Lung (tissue), 12 donors: ENCODE data around the gene THUMPD2. TPM values are rescaled to one million over a fixed set of nuclear protein-coding genes. Genes with fewer than 3 reads are reported as not detected.

Experiments used
- ATAC-seq: fragments of 200-7000 bp; cut with Tn5 transposase; one replicate; pipeline ENCODE4 v1.9.1; 2020; ENCODE audit warnings: moderate number of reproducible peaks; ENCODE audit not compliant: insufficient read depth, low FRiP score
- DNase-seq, 3 donors: peaks; one replicate each; pipeline ENCODE4 v3.0.0-alpha.2; 2013 to 2017
- H3K27ac ChIP-seq, 2 donors: one replicate each; pipeline ENCODE4 v1.5.1; 2013; ENCODE audit warnings: mild to moderate bottlenecking in 2 of 2, moderate library complexity in 2 of 2, control low read depth in 1 of 2, inconsistent platforms in 1 of 2, low read depth in 1 of 2, low read length in 1 of 2
- H3K27me3 ChIP-seq, 3 donors: one replicate each; pipeline ENCODE4 v1.5.1; 2013; ENCODE audit warnings: low read length in 2 of 3; ENCODE audit not compliant: control insufficient read depth in 3 of 3, insufficient read depth in 3 of 3
- H3K36me3 ChIP-seq, 4 donors: one replicate each; pipeline ENCODE4 v1.5.1; 2013; ENCODE audit warnings: low read length in 4 of 4, mild to moderate bottlenecking in 1 of 4, moderate library complexity in 1 of 4; ENCODE audit not compliant: control insufficient read depth in 4 of 4, insufficient read depth in 4 of 4
- H3K4me1 ChIP-seq, 5 donors: one replicate each; pipeline ENCODE4 v1.5.1; 2013; ENCODE audit warnings: low read length in 5 of 5, mild to moderate bottlenecking in 2 of 5, moderate library complexity in 1 of 5; ENCODE audit not compliant: control insufficient read depth in 5 of 5, insufficient read depth in 5 of 5
- H3K4me3 ChIP-seq: one replicate; pipeline ENCODE4 v1.5.1; 2013; ENCODE audit warnings: mild to moderate bottlenecking, control low read depth, moderate library complexity
- H3K9ac ChIP-seq, 2 donors: one replicate each; pipeline ENCODE4 v1.5.1; 2013; ENCODE audit warnings: low read length in 2 of 2, control low read depth in 1 of 2; ENCODE audit not compliant: insufficient read depth in 1 of 2
- H3K9me3 ChIP-seq, 4 donors: one replicate each; pipeline ENCODE4 v1.5.1; 2013; ENCODE audit warnings: low read length in 3 of 4, mild to moderate bottlenecking in 1 of 4, moderate library complexity in 1 of 4; ENCODE audit not compliant: control insufficient read depth in 4 of 4, insufficient read depth in 3 of 4
- CTCF ChIP-seq: IDR thresholded peaks from 2 replicates; pipeline ENCODE4 v1.5.1; 2012; ENCODE audit warnings: mild to moderate bottlenecking; ENCODE audit errors: control extremely low read depth, extremely low read depth
- WGBS, 2 donors: extraction: QIAGEN DNeasy Blood & Tissue Kit; methylation state at CpG; one replicate each; pipeline ENCODE4 v1.1.7; 2013; 5-methylcytosine and 5-hydroxymethylcytosine counted together
- polyA plus RNA-seq, 2 donors: library from polyadenylated mRNA; stranded (reverse); fragments of 200-250 nt; gene quantifications; one replicate each; pipeline ENCODE4 v1.2.1, GENCODE V29; 2013
- total RNA-seq, 2 donors: library from RNA; depleted of rRNA in 1 of 2; stranded (reverse); fragments of >200 nt in 1 of 2; gene quantifications; one replicate each; pipeline ENCODE4 v1.2.1, GENCODE V29; 2014 to 2021
- donor health status: control.
- donor health status: control.
- donor health status: Bipolar disorder and iron deficiency.
- donor health status: healthy.
- donor health status: DM: yes; HTN: yes; CAD: no.

Gene THUMPD2
- total and polyA plus RNA-seq, 4 donors = 6.9 to 28.1 (median 11.5) TPM

DNA sequence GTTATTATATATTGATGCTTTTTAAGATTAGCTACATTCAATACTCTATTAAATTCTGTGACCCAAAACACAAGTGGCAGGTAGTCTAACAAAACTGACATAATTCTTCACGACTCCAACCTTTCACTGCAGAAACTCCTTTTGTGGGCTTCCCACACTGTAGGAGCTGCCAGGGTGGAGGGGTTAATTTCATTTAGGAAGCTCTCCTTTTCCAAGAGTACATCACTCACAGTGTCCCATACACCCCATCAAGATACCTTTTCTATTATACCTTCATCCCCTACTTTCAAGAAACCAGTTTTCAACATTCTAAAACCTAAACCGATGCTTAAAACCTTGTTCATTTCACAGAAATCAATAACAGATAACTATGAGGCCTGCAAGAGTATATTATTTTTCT, 825 bp downstream of the THUMPD2 start:
- H3K27me3 ChIP-seq = no peaks in the 10 kb centered on the region
- no peak for TF ChIP-seq CTCF
- H3K9me3 ChIP-seq = no peaks in the 10 kb centered on the region
- 4 to 7% methylated on average over 2 of the region's 2 CpGs for WGBS, 2 donors
- H3K9ac ChIP-seq = peak overlapping the region; percentile 78 to 92
- H3K4me1 ChIP-seq = peaks cover 3 to 19% (median 8%) of the 10 kb centered on the region in 5 donors
- DNase-seq (peak in 1 of 3 donors; percentile 24), ATAC-seq (no peak)
- peak overlapping the region; percentile 53 for H3K4me3 ChIP-seq
- H3K36me3 ChIP-seq = peaks cover 0 to 5% (median 0%) of the 10 kb centered on the region in 4 donors
- H3K27ac ChIP-seq = peak overlapping the region in 1 of 2 donors; percentile 89

DNA sequence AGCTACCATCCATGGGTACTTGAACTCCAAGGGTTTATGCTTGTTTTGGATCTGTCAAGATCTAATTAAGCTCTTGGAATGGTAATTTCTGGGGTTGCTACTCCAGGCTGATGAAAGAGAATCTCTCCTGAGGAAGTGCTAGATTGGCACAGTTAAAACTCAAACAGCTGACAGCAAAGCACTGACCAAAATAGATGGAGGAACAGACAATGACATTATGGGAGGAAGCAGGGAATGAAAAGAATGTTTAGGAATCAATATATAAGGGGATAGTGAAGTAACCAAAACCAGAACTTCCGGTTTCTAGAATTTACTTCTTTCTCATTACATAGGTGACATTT, 6.3 kb downstream of the THUMPD2 start:
- 52 to 68% methylated on average over 1 of the region's 1 CpG for WGBS, 2 donors
- ATAC-seq = no peak
- no peak overlapping the region for H3K9ac ChIP-seq
- H3K27ac ChIP-seq = no peak overlapping the region
- no peaks in the 10 kb centered on the region for H3K27me3 ChIP-seq
- no peak for TF ChIP-seq CTCF
- H3K9me3 ChIP-seq = peaks cover 0 to 1% (median 0%) of the 10 kb centered on the region in 4 donors
- no peak for DNase-seq
- peaks cover 4 to 18% (median 8%) of the 10 kb centered on the region in 5 donors for H3K4me1 ChIP-seq
- peaks cover 2 to 15% (median 4%) of the 10 kb centered on the region in 4 donors for H3K36me3 ChIP-seq
- H3K4me3 ChIP-seq = no peak overlapping the region

GRCh38 chr2:39772086-39772811, 6.8 kb downstream of the THUMPD2 start:
- H3K27ac ChIP-seq = peak overlapping the region in 1 of 2 donors; percentile 2
- no peak overlapping the region for H3K4me3 ChIP-seq
- no peak for TF ChIP-seq CTCF
- ATAC-seq (no peak), DNase-seq (no peak)
- peaks cover 2 to 15% (median 4%) of the 10 kb centered on the region in 4 donors for H3K36me3 ChIP-seq
- H3K27me3 ChIP-seq = no peaks in the 10 kb centered on the region
- peaks cover 0 to 1% (median 0%) of the 10 kb centered on the region in 4 donors for H3K9me3 ChIP-seq
- WGBS, 2 donors = 92 to 99% methylated on average over 3 of the region's 3 CpGs
- H3K4me1 ChIP-seq = peaks cover 4 to 13% (median 8%) of the 10 kb centered on the region in 5 donors
- no peak overlapping the region for H3K9ac ChIP-seq
